Measurements from ENCODE around the gene KLHL25.

KLHL25 gene

GRCh38 chr15:85746641-85747040 is 48.1 kb downstream of the KLHL25 start:
- no peak overlapping the region for H3K4me3 ChIP-seq (ENCODE audit: low read depth, low read length)
- TF ChIP-seq CTCF (IDR thresholded peaks at IDR 0.05; ENCODE audit: insufficient read depth, low read length, missing control alignments): no peak
- ChIA-PET POLR2A (no interaction called here), CTCF (interaction anchor here (1.1 to 1.8 kb wide), 3 partner anchors 8 to 93 kb away, joined by 6 to 8 read pairs (median 6); no protein-coding TSS in a partner anchor)
- no peak for DNase-seq (ENCODE audit: low read depth, low spot score)

GRCh38 chr15:85745525-85746150 is 49.1 kb downstream of the KLHL25 start:
- CTCF ChIA-PET: interaction anchor here (0.9 to 1.6 kb wide), 2 partner anchors 16 to 86 kb away, joined by 3 to 6 read pairs; no protein-coding TSS in a partner anchor
- DNase-seq (ENCODE audit: low read depth, low spot score): no peak
- TF ChIP-seq CTCF (IDR thresholded peaks at IDR 0.05; ENCODE audit: insufficient read depth, low read length, missing control alignments): no peak
- no peak overlapping the region for H3K4me3 ChIP-seq (ENCODE audit: low read depth, low read length)
- POLR2A ChIA-PET: no interaction called here

DNA sequence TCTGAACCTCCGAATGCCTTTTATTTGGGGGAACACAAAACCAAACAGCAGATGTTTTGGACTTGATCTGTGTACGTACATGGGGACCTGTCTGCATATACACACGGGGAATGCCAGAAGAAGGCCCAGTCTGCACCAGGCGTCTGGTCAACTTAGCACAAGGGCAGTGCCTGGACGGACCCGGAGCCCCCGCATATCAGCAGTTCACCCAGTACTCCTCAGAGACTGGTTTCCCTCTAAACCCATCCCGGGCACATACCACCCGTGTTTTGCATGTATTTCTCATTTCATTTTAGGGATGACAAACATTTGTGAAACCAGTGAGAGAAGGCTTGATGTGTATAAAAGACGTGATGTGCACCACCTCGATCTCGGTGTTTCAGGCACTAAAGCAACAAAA is 49.7 kb downstream of the KLHL25 start:
- TF ChIP-seq CTCF (IDR thresholded peaks at IDR 0.05; ENCODE audit: insufficient read depth, low read length, missing control alignments): no peak
- no peak overlapping the region for H3K4me3 ChIP-seq (ENCODE audit: low read depth, low read length)
- ChIA-PET POLR2A (no interaction called here), CTCF (interaction anchor here (0.9 kb wide), 1 partner anchor 87 kb away, joined by 3 read pairs; no protein-coding TSS in a partner anchor)
- no peak for DNase-seq (ENCODE audit: low read depth, low spot score)

DNA sequence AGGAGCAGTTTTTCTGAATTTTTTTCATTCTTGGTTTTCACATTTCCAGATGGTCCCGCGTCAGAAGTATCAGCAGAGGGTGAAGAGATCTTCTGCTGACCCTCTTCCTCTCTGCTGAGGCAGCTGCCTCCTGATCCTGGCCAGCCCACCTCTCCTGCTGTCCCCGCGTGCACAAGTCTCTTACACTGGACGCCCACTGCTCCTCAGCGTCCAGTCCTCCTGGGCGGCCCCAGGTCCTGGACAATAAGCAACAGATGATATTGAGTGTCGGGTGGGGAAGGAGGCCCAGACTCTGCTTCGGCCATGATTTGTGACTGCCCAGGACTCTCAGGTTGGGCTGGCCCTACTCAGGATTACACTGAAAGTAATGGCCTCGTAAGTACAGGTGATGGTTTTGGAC is 50.1 kb downstream of the KLHL25 start:
- ChIA-PET CTCF (interaction anchor here (7.0 kb wide), 1 partner anchor 17 kb away, joined by 55 read pairs; no protein-coding TSS in a partner anchor), POLR2A (no interaction called here)
- no peak overlapping the region for H3K4me3 ChIP-seq (ENCODE audit: low read depth, low read length)
- TF ChIP-seq CTCF (IDR thresholded peaks at IDR 0.05; ENCODE audit: insufficient read depth, low read length, missing control alignments): no peak
- no peak for DNase-seq (ENCODE audit: low read depth, low spot score)

DNA sequence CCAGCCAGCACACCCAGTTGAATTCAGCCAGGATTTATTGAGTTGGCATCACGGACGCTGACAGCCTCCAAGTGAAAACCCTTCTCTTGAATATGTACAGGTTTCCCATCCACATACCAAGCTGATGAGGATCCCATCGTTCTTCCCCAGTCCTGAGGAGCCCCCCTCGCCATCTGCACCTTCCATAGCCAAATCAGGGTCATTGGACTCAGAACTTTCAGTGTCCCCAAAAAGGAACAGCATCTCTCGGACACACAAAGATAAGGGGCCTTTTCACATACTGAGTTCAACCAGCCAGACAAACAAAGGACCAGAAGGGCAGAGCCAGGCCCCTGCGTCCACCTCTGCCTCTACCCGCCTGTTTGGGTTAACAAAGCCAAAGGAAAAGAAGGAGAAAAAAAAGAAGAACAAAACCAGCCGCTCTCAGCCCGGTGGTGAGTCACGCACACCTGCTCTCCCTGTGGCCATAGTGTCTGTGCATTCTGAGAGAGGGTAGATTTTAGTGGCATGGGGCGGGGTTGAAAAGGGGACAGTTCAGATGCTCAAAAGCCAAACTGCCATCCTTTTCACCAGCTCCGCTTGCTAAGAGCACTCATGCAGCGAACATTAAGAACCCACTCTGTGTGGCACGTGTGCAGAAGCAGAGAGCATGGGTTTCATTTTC is 51.2 kb downstream of the KLHL25 start:
- ChIA-PET CTCF (interaction anchor here (6.7 to 7.0 kb wide), 2 partner anchors 16 to 97 kb away, joined by 43 to 55 read pairs; no protein-coding TSS in a partner anchor), POLR2A (no interaction called here)
- no peak overlapping the region for H3K4me3 ChIP-seq (ENCODE audit: low read depth, low read length)
- no peak for DNase-seq (ENCODE audit: low read depth, low spot score)
- no peak for TF ChIP-seq CTCF (IDR thresholded peaks at IDR 0.05; ENCODE audit: insufficient read depth, low read length, missing control alignments)

DNA sequence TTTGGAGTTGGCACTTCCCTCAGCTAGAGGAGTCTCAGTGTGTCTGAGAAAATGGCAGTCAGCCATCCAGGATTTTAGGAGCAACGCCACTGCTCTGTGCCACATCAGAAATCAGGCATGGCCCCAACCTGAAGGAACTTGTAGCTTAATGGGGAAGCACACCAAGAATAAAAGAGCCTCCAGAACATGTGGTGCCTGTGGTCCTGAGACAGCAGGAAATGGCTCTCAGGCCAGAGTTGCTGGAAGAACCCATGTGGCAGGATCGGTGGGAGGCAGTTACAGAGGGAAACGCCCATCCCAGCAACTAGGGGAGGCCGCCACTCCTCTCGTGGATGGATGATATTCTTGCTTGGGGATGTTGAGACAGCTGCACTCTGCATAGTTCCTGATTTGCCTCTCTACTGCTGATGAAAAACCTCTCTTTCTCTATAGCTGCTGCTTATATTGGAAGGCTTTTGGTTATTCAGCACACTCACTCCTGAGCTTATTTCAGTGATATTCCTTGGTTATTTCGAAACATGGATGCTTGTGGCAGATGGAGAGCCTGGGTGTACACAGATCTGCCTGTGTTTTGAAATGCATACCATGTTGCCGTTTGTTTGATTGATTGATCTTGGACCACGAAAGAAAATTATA is 52.4 kb downstream of the KLHL25 start:
- POLR2A ChIA-PET: no interaction called here

More for the DNA sequence above, 52.4 kb downstream of the KLHL25 start:
- no peak overlapping the region for H3K4me3 ChIP-seq (ENCODE audit: low read depth, low read length)
- TF ChIP-seq CTCF (IDR thresholded peaks at IDR 0.05; ENCODE audit: insufficient read depth, low read length, missing control alignments): no peak
- CTCF ChIA-PET: interaction anchor here (1.4 to 7.0 kb wide), 5 partner anchors 10 to 111 kb away, joined by 6 to 55 read pairs (median 8); no protein-coding TSS in a partner anchor
- peak; percentile 34 for DNase-seq (ENCODE audit: low read depth, low spot score)

Data from AG04449 (cell line).